Skin epidermis (tissue), 12 donors: ENCODE data around the gene GRIA4.
"Not testable (repeated sequence)": the region's sequence is repeated elsewhere in the genome, so short reads cannot be mapped to it uniquely, and the experiment has no call there.

ENCODE experiments used
- H3K27ac ChIP-seq, 21 experiments: fragments of 200-600 bp; sonication (generic) in 11 of 21; one replicate each; pipeline ENCODE4 v1.5.0; 2020; ENCODE audit warnings: mild to moderate bottlenecking in 3 of 21, inconsistent platforms in 2 of 21, moderate library complexity in 2 of 21
- H3K4me3 ChIP-seq, 7 experiments: fragments of 200-600 bp; sonication (generic) in 2 of 7; one replicate each; pipeline ENCODE4 v1.5.0; 2020; ENCODE audit warnings: inconsistent platforms in 2 of 7, mild to moderate bottlenecking in 2 of 7, moderate library complexity in 1 of 7

GRIA4 gene

GRCh38 chr11:105960252-105961245 is 350.7 kb downstream of the GRIA4 start:
- no peak overlapping the region for H3K4me3 ChIP-seq
- H3K27ac ChIP-seq, result no peak overlapping the region

- no peak overlapping the region for H3K27ac ChIP-seq
Observed at GRCh38 chr11:105968021-105968697, 358.3 kb downstream of the GRIA4 start.

GRCh38 chr11:105969756-105970155 is 359.9 kb downstream of the GRIA4 start:
- Histone ChIP-seq H3K27ac (no peak overlapping the region), H3K4me3 (no peak overlapping the region)

More at GRCh38 chr11:105968021-105968697, 358.3 kb downstream of the GRIA4 start:
- no peak overlapping the region for H3K4me3 ChIP-seq

GRCh38 chr11:105975128-105975527 is 365.3 kb downstream of the GRIA4 start:
- no peak overlapping the region for H3K27ac ChIP-seq

GRCh38 chr11:105979997-105980703 is 370.3 kb downstream of the GRIA4 start:
- Histone ChIP-seq H3K27ac (no peak overlapping the region), H3K4me3 (no peak overlapping the region)

More at GRCh38 chr11:105975128-105975527, 365.3 kb downstream of the GRIA4 start:
- H3K4me3 ChIP-seq, result no peak overlapping the region

- no peak overlapping the region for H3K4me3 ChIP-seq
- no peak overlapping the region for H3K27ac ChIP-seq
Observed at GRCh38 chr11:105986554-105986953, 376.7 kb downstream of the GRIA4 start.

- Histone ChIP-seq H3K4me3 (no peak overlapping the region), H3K27ac (no peak overlapping the region)
Observed at GRCh38 chr11:105988197-105988596, 378.3 kb downstream of the GRIA4 start.

GRCh38 chr11:105989124-105989523 is 379.3 kb downstream of the GRIA4 start:
- H3K4me3 ChIP-seq, result no peak overlapping the region
- H3K27ac ChIP-seq, result no peak overlapping the region

GRCh38 chr11:105991888-105992287 is 382.0 kb downstream of the GRIA4 start:
- Histone ChIP-seq H3K27ac (no peak overlapping the region), H3K4me3 (no peak overlapping the region)

- Histone ChIP-seq H3K27ac (no peak overlapping the region), H3K4me3 (no peak overlapping the region)
Observed at GRCh38 chr11:106001304-106002012, 391.6 kb downstream of the GRIA4 start.

- H3K4me3 ChIP-seq, H3K27ac ChIP-seq: not testable (repeated sequence)
Observed at GRCh38 chr11:106003094-106003493, 393.2 kb downstream of the GRIA4 start.

- no peak overlapping the region for H3K27ac ChIP-seq
- no peak overlapping the region for H3K4me3 ChIP-seq
Observed at GRCh38 chr11:106011481-106011880, 401.6 kb downstream of the GRIA4 start.

- Histone ChIP-seq H3K27ac (no peak overlapping the region), H3K4me3 (no peak overlapping the region)
Observed at GRCh38 chr11:106012744-106013143, 402.9 kb downstream of the GRIA4 start.

GRCh38 chr11:106014035-106014434 is 404.2 kb downstream of the GRIA4 start:
- no peak overlapping the region for H3K27ac ChIP-seq

GRCh38 chr11:106014620-106015019 is 404.7 kb downstream of the GRIA4 start:
- Histone ChIP-seq H3K27ac (no peak overlapping the region), H3K4me3 (no peak overlapping the region)

More at GRCh38 chr11:106014035-106014434, 404.2 kb downstream of the GRIA4 start:
- no peak overlapping the region for H3K4me3 ChIP-seq

GRCh38 chr11:106015066-106015465 is 405.2 kb downstream of the GRIA4 start:
- H3K4me3 ChIP-seq, result no peak overlapping the region
- H3K27ac ChIP-seq, result no peak overlapping the region

- no peak overlapping the region for H3K4me3 ChIP-seq
- no peak overlapping the region for H3K27ac ChIP-seq
Observed at GRCh38 chr11:106017093-106017492, 407.2 kb downstream of the GRIA4 start.

- peak overlapping the region in 19 of 21 experiments; percentile 48 to 87 (median 78) for H3K27ac ChIP-seq
- peak overlapping the region; percentile 70 to 99 (median 91) for H3K4me3 ChIP-seq
Observed at GRCh38 chr11:106021181-106021966, 411.5 kb downstream of the GRIA4 start.
